Lower lobe of right lung (tissue), 2 donors: ENCODE data around the gene RAP1GAP. TPM values are rescaled to one million over a fixed set of nuclear protein-coding genes. Genes with fewer than 3 reads are reported as not detected.

Source experiments
- ATAC-seq, 2 donors: fragments of 200-7000 bp; cut with Tn5 transposase; one replicate each; pipeline ENCODE4 v1.9.1; 2020 to 2022; ENCODE audit warnings: mild to moderate bottlenecking in 2 of 2, moderate library complexity in 2 of 2
- DNase-seq: peaks from one replicate; pipeline ENCODE4 v3.0.0-alpha.2; 2020
- H3K27ac ChIP-seq: fragments of 200-600 bp; one replicate; pipeline ENCODE4 v1.8.0; 2022
- H3K27me3 ChIP-seq: fragments of 200-600 bp; one replicate; pipeline ENCODE4 v1.8.0; 2022; ENCODE audit warnings: low read depth
- H3K36me3 ChIP-seq: fragments of 200-600 bp; one replicate; pipeline ENCODE4 v1.8.0; 2022; ENCODE audit warnings: mild to moderate bottlenecking
- H3K4me1 ChIP-seq: fragments of 200-600 bp; one replicate; pipeline ENCODE4 v1.8.0; 2022
- H3K4me3 ChIP-seq: fragments of 200-600 bp; one replicate; pipeline ENCODE4 v1.8.0; 2022; ENCODE audit warnings: mild to moderate bottlenecking
- H3K9me3 ChIP-seq: fragments of 200-600 bp; one replicate; pipeline ENCODE4 v1.8.0; 2022
- intact Hi-C: fragments of 100-400 bp; cut with DNase I; formaldehyde crosslinking; loops from one replicate; pipeline ENCODE4 v1.11.0; 2022
- total RNA-seq: library from RNA; stranded (reverse); fragmentation: NEBNext Ultra II Directional; extraction: Animal tissue kit (Norgen Biotek cat#: 25700); gene quantifications from one replicate; pipeline ENCODE4 v1.2.1, GENCODE V29; 2021
- TF ChIP-seq, protein P1 (sequence below): fragments of 200-600 bp; IDR thresholded peaks from one replicate; pipeline ENCODE4 v1.8.0; 2022; ENCODE audit warnings: antibody characterized with exemption, mild to moderate bottlenecking
- donor health status: DM: no; HTN: yes; CAD: no; lungs with severe emphysema.

The RAP1GAP gene
- total RNA-seq, 1 donor from 2014 or later: 33.7 TPM

DNA sequence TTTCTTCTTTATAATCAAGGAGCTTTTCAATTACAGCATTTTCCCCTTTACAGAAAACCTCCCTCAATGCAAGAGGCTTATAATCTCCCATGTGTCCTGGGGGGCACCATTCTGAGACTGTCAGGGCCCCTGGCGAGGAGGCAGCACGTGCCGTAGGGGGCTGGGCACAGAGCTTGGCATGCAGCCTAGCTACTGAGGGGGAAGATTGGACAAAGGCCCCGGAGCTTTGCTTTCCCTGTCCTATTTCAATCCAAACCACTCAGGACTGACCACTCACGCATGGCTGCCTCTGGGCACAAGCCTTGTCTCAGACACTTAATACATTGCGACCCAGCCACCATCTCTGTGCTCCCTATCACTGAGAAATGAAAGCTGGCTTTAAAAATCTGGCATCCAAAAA, 2.8 kb upstream of the RAP1GAP start:
- Histone ChIP-seq H3K27me3 (peaks cover 35% of the 10 kb centered on the region), H3K36me3 (peaks cover 3% of the 10 kb centered on the region), H3K9me3 (no peaks in the 10 kb centered on the region), H3K4me1 (peaks cover 46% of the 10 kb centered on the region), H3K27ac (no peak overlapping the region), H3K4me3 (no peak overlapping the region)
- ATAC-seq: no peak
- TF ChIP-seq, protein P1, sequence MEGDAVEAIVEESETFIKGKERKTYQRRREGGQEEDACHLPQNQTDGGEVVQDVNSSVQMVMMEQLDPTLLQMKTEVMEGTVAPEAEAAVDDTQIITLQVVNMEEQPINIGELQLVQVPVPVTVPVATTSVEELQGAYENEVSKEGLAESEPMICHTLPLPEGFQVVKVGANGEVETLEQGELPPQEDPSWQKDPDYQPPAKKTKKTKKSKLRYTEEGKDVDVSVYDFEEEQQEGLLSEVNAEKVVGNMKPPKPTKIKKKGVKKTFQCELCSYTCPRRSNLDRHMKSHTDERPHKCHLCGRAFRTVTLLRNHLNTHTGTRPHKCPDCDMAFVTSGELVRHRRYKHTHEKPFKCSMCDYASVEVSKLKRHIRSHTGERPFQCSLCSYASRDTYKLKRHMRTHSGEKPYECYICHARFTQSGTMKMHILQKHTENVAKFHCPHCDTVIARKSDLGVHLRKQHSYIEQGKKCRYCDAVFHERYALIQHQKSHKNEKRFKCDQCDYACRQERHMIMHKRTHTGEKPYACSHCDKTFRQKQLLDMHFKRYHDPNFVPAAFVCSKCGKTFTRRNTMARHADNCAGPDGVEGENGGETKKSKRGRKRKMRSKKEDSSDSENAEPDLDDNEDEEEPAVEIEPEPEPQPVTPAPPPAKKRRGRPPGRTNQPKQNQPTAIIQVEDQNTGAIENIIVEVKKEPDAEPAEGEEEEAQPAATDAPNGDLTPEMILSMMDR: no peak
- DNase-seq: no peak
- intact Hi-C loops: no loop called here

DNA sequence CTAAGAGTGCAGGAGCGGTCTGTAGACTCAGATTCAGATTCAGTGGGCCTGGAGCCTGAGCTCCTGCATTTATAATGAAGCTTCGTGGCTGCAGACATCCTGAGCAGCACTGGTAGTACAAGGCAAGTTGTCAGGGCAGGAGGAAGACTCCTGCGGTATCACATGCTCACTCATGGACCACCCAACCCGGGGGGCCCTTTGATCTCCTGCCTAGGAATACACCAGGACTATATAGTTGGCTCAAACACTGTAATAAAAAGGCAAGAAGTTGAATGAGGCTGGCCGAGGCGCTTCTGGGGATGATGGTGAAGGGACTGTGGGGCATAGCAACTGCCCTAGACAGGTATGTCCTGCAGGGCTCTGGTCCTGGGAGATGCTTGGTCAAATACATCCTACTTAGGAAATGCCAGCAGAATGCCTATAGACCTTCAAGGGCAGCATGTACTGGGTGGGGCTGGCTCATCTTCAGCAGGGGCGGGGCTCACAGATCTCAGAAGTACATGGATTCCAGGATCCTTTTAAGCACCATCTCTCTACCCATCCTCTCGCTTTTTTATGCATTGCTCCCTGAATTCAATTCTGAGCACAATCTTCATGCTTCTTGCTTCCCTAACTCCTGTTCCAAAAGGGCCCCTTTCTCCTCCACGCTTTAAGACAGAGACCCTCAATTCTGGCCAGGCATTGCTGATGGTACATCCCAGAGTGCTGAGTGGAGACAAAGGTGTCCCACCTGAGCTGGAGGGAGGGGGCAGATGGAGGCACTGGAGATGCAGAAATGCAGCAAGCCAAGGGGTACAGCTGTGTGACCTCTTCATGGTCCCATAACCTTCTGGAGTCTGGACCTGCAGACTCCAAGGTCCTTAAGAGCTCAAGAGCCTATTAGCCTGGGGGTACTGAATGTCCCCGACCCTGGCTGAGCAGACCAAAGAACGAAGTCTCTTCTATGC, 2.1 kb upstream of the RAP1GAP start:
- Histone ChIP-seq H3K4me1 (peaks cover 47% of the 10 kb centered on the region), H3K9me3 (no peaks in the 10 kb centered on the region), H3K27me3 (peaks cover 41% of the 10 kb centered on the region), H3K27ac (no peak overlapping the region), H3K36me3 (no peaks in the 10 kb centered on the region), H3K4me3 (no peak overlapping the region)
- intact Hi-C loops: no loop called here
- DNase-seq: no peak
- no peak for ATAC-seq
- TF ChIP-seq, protein P1: no peak

DNA sequence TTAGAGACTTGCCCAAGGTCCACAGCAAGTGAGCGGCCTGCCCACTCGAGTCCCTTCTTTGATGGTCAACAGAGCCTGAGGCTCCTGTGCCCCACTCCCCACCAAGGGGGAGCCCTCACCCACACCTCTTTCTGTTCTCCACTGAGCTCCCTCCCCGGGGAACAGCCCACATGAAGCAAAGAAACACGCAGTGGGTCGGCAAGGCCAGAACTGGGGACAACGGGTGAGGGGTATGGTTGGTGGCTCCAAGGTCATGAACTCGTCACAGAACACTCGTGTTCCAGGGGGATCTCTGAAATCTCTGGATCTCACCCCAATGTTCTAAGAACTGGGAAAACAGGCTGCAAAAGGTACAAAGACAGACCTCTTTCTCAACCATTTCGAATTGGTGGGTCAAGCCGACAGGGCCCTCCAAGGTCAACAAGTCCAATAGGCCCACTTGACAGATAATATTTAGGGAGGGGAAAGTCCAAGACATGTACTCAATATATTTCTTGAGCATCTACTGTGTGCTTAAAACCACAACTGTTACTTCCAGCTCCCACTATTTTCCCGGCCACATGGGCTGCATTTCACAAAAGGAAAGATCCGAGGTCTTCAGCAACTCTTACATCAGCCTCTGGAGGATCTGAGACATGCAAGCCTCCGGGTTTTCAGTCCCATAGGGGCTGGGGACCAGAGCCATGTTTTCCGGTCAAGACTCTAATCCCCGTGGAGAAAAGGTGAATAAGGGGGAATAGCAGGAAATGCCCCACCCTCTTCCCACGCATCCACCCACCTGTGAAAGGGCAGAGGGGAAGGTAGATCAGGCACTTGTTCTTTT, 1.1 kb upstream of the RAP1GAP start:
- Histone ChIP-seq H3K27ac (no peak overlapping the region), H3K27me3 (peaks cover 50% of the 10 kb centered on the region), H3K4me1 (peaks cover 50% of the 10 kb centered on the region), H3K36me3 (no peaks in the 10 kb centered on the region), H3K4me3 (peak overlapping the region; percentile 46), H3K9me3 (no peaks in the 10 kb centered on the region)
- TF ChIP-seq, protein P1: no peak
- no peak for DNase-seq
- ATAC-seq: no peak
- intact Hi-C loops: no loop called here

DNA sequence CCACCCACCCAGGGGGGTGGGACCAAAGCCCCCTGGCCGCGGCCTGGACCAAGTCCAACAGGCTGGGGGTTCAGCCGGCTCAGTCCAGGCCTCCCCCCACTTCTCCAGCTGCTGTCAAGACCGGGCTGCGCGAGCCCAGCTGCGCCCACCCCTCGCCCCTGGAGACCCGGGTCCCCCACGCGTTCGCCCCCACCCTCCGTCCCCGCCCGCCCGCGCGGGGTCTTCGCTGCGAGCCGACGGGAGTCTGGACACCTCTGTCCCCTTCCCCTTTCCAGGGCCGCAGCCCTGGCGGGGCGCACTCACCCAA, 253 bp downstream of the RAP1GAP start:
- peaks cover 50% of the 10 kb centered on the region for H3K4me1 ChIP-seq
- no peak for DNase-seq
- H3K27me3 ChIP-seq: peaks cover 50% of the 10 kb centered on the region
- no peaks in the 10 kb centered on the region for H3K36me3 ChIP-seq
- no peaks in the 10 kb centered on the region for H3K9me3 ChIP-seq
- TF ChIP-seq, protein P1: no peak
- peak overlapping the region; percentile 46 for H3K4me3 ChIP-seq
- intact Hi-C loops: no loop called here
- no peak for ATAC-seq
- H3K27ac ChIP-seq: no peak overlapping the region

DNA sequence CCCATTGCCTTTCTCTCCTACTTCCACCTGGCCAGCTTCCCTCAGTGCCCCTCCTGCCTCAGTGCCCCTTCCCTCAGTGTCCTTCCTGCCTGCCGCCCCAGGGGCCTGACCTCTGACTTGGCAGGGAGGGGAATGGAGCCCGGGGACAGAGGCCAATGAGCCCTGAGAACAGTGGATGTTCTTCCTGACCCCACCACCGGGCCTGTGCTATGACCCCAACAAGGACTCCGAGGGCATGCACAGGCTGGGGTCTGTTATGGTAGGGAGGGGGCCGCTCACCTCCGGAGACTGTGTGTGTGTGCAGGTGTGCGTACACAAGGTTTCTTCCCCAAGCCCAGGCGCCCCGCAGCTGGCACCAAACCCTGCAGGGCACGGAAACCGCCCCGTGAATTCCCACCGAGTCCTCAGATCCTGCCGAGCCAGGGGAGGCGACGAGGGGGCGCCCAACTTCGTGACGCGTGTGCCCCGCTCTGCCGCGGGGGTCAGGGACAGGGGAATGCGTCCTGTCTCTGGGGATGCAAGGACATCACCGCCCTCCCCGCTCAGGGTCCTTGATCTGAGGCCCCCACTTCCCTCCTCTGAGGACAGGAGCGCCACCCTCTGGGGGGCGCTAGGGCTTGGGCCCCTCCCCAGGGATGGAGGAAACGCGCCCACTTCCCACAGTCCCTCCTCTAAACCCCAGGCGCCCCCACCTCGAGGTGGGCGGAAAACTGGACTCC, 766 bp downstream of the RAP1GAP start:
- TF ChIP-seq, protein P1: no peak
- peaks cover 50% of the 10 kb centered on the region for H3K27me3 ChIP-seq
- ATAC-seq (no peak), DNase-seq (no peak)
- H3K27ac ChIP-seq: no peak overlapping the region
- intact Hi-C loops: no loop called here
- H3K36me3 ChIP-seq: no peaks in the 10 kb centered on the region
- no peaks in the 10 kb centered on the region for H3K9me3 ChIP-seq
- peaks cover 45% of the 10 kb centered on the region for H3K4me1 ChIP-seq
- H3K4me3 ChIP-seq: peak overlapping the region; percentile 46
